Measurements from ENCODE around the gene MS4A5.

Gene MS4A5

GRCh38 chr11:60455531-60456042, 26.2 kb downstream of the MS4A5 start, which contains the start of gene MS4A1:
TSS of gene MS4A1 (plus strand) at chr11:60455847. CDS start at chr11:60462375, 6,528 bp downstream.
- TF ChIP-seq CTCF (IDR thresholded peaks at IDR 0.05; ENCODE audit: low read depth, low read length, missing control alignments) = no peak
- DNase-seq = no peak
- in situ Hi-C loops (cut with HindIII; ENCODE audit: low pct_ligation_motif_present, low sequenced_read_pairs) = no loop called here
- no peaks in the 10 kb centered on the region for H3K27me3 ChIP-seq (replicated peaks)
- H3K27ac ChIP-seq = no peak within 1 kb of the TSS
- H3K36me3 ChIP-seq (replicated peaks) = no peaks in the 10 kb centered on the region
- no peak within 1 kb of the TSS for H3K4me3 ChIP-seq (ENCODE audit: low read depth, low read length)

GRCh38 chr11:60457576-60457975, 28.2 kb downstream of the MS4A5 start:
- no peak for TF ChIP-seq CTCF (IDR thresholded peaks at IDR 0.05; ENCODE audit: low read depth, low read length, missing control alignments)
- H3K4me3 ChIP-seq (ENCODE audit: low read depth, low read length) = no peak overlapping the region
- H3K27me3 ChIP-seq (replicated peaks) = no peaks in the 10 kb centered on the region
- H3K27ac ChIP-seq = no peak overlapping the region
- no peaks in the 10 kb centered on the region for H3K36me3 ChIP-seq (replicated peaks)
- in situ Hi-C loops (cut with HindIII; ENCODE audit: low pct_ligation_motif_present, low sequenced_read_pairs) = no loop called here
- DNase-seq = no peak

- no peak for DNase-seq
- Histone ChIP-seq H3K27me3 (replicated peaks) (no peaks in the 10 kb centered on the region), H3K4me3 (ENCODE audit: low read depth, low read length) (no peak overlapping the region), H3K27ac (no peak overlapping the region), H3K36me3 (replicated peaks) (no peaks in the 10 kb centered on the region)
- in situ Hi-C loops (cut with HindIII; ENCODE audit: low pct_ligation_motif_present, low sequenced_read_pairs) = no loop called here
- no peak for TF ChIP-seq CTCF (IDR thresholded peaks at IDR 0.05; ENCODE audit: low read depth, low read length, missing control alignments)
Observed at GRCh38 chr11:60459345-60459744, 30.0 kb downstream of the MS4A5 start.

GRCh38 chr11:60468829-60469228, 39.5 kb downstream of the MS4A5 start:
- Histone ChIP-seq H3K36me3 (replicated peaks) (no peaks in the 10 kb centered on the region), H3K27ac (no peak overlapping the region), H3K27me3 (replicated peaks) (no peaks in the 10 kb centered on the region), H3K4me3 (ENCODE audit: low read depth, low read length) (no peak overlapping the region)
- no peak for TF ChIP-seq CTCF (IDR thresholded peaks at IDR 0.05; ENCODE audit: low read depth, low read length, missing control alignments)
- DNase-seq = no peak
- in situ Hi-C loops (cut with HindIII; ENCODE audit: low pct_ligation_motif_present, low sequenced_read_pairs) = no loop called here

GRCh38 chr11:60469723-60470122, 40.4 kb downstream of the MS4A5 start:
- DNase-seq = no peak
- no peak overlapping the region for H3K4me3 ChIP-seq (ENCODE audit: low read depth, low read length)
- no peaks in the 10 kb centered on the region for H3K27me3 ChIP-seq (replicated peaks)
- no peak for TF ChIP-seq CTCF (IDR thresholded peaks at IDR 0.05; ENCODE audit: low read depth, low read length, missing control alignments)
- in situ Hi-C loops (cut with HindIII; ENCODE audit: low pct_ligation_motif_present, low sequenced_read_pairs) = no loop called here
- H3K27ac ChIP-seq = no peak overlapping the region
- no peaks in the 10 kb centered on the region for H3K36me3 ChIP-seq (replicated peaks)

- in situ Hi-C loops (cut with HindIII; ENCODE audit: low pct_ligation_motif_present, low sequenced_read_pairs) = no loop called here
- no peak overlapping the region for H3K4me3 ChIP-seq (ENCODE audit: low read depth, low read length)
- no peak overlapping the region for H3K27ac ChIP-seq
- no peaks in the 10 kb centered on the region for H3K36me3 ChIP-seq (replicated peaks)
- no peak for TF ChIP-seq CTCF (IDR thresholded peaks at IDR 0.05; ENCODE audit: low read depth, low read length, missing control alignments)
- no peaks in the 10 kb centered on the region for H3K27me3 ChIP-seq (replicated peaks)
- no peak for DNase-seq
Observed at GRCh38 chr11:60477035-60477445, 47.7 kb downstream of the MS4A5 start.

Measured in brain microvascular endothelial cell (primary cell).